Astrocyte of the cerebellum (primary cell): Measurements from ENCODE around the gene ABHD12B.

Experiments
- DNase-seq: peaks from one replicate; pipeline ENCODE4 v3.0.0-alpha.2; 2011; ENCODE audit warnings: low read depth
- H3K4me3 ChIP-seq: 2 replicates; pipeline ENCODE4 v1.5.1; 2011; ENCODE audit warnings: mild to moderate bottlenecking, low read depth, low read length, moderate library complexity
- CTCF ChIP-seq: IDR thresholded peaks from 2 replicates; pipeline ENCODE4 v1.5.1; 2012; ENCODE audit warnings: low read length, low read depth, moderate library complexity, mild to moderate bottlenecking; ENCODE audit errors: missing control alignments
- in situ Hi-C: cut with HindIII; loops from 2 replicates; pipeline ENCODE4 v1.10.0; 2017; ENCODE audit warnings: low sequenced_read_pairs

Gene ABHD12B

GRCh38 chr14:50832935-50833630 is 38.8 kb upstream of the ABHD12B start:
- TF ChIP-seq CTCF, result no peak
- in situ Hi-C loops, result no loop called here
- no peak overlapping the region for H3K4me3 ChIP-seq
- DNase-seq, result no peak

DNA sequence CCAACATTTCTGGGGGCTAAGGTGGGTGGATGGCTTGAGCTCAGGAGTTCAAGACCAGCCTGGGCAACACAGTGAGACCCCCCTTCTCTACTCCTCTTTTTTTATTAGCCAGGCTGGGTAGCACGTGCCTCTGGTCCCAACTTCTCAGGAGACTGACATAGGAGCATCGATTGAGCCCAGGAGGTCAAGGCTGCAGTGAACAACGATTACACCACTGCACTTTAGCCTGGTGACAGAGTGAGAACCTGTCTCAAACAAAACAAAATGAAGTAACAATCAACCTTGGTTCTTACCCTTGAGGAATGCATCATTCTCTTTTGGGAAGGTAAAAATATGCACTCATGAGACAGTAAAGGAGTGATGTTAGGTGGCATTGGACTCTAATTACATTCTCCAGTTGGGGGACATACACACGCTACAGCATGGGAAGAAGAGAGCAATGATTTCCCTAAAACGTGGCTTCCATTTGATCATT is 37.0 kb upstream of the ABHD12B start:
- TF ChIP-seq CTCF, result no peak
- in situ Hi-C loops, result no loop called here
- H3K4me3 ChIP-seq, result no peak overlapping the region
- DNase-seq, result no peak

GRCh38 chr14:50835280-50835679 is 36.6 kb upstream of the ABHD12B start:
- no peak for TF ChIP-seq CTCF
- H3K4me3 ChIP-seq, result no peak overlapping the region
- in situ Hi-C loops, result no loop called here

DNA sequence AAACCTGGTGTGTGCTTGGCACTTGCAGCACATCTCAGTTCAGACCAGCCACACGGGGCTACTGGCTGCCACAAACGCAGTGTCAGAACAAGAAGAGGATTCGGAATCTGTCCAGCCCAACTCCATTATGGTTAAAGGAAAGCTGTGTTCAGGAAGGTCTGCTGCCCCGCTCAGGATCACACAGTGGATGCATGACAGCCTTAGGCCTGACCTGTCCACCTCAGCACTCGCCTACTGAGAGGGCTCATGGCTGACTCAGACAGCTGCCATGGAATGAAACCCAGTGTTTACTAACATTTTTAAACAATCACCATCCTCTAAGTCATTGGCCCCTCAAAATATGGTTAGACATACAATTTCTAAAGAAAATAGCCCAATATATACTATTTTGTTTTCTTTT is 35.3 kb upstream of the ABHD12B start:
- in situ Hi-C loops, result no loop called here
- H3K4me3 ChIP-seq, result no peak overlapping the region
- no peak for TF ChIP-seq CTCF
- DNase-seq, result no peak

More at GRCh38 chr14:50835280-50835679, 36.6 kb upstream of the ABHD12B start:
- DNase-seq, result no peak

- in situ Hi-C loops, result no loop called here
- H3K4me3 ChIP-seq, result no peak overlapping the region
- TF ChIP-seq CTCF, result no peak
- DNase-seq, result no peak
Observed at GRCh38 chr14:50837271-50837670, 34.6 kb upstream of the ABHD12B start.

- TF ChIP-seq CTCF, result no peak
- no peak overlapping the region for H3K4me3 ChIP-seq
- in situ Hi-C loops, result no loop called here
- no peak for DNase-seq
Observed at GRCh38 chr14:50837850-50838470, 33.9 kb upstream of the ABHD12B start.
